ENCODE results near the gene SCP2.

DNA sequence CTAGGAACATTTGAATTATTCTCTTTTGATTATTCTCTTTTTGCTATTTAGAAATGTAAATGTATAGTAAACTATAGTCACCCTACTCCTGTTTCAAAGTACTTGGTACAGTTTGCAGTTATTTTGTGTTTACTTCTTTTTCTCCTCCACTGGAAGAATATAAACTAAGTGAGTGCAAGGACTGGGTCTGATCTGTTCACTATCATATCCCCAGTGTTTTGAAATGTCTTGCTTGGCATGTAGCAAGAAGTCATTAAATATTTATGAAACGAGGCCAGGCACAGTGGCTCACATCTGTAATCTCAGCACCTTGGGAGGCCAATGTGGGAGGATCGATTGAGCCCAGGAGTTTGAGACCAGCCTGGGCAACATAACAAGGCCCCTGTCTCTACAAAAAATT is 99.2 kb downstream of the SCP2 start:
- TF ChIP-seq, protein P1, sequence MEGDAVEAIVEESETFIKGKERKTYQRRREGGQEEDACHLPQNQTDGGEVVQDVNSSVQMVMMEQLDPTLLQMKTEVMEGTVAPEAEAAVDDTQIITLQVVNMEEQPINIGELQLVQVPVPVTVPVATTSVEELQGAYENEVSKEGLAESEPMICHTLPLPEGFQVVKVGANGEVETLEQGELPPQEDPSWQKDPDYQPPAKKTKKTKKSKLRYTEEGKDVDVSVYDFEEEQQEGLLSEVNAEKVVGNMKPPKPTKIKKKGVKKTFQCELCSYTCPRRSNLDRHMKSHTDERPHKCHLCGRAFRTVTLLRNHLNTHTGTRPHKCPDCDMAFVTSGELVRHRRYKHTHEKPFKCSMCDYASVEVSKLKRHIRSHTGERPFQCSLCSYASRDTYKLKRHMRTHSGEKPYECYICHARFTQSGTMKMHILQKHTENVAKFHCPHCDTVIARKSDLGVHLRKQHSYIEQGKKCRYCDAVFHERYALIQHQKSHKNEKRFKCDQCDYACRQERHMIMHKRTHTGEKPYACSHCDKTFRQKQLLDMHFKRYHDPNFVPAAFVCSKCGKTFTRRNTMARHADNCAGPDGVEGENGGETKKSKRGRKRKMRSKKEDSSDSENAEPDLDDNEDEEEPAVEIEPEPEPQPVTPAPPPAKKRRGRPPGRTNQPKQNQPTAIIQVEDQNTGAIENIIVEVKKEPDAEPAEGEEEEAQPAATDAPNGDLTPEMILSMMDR (conservative IDR thresholded peaks at IDR 0.05; ENCODE audit: low read length) = no peak
- no peak for TF ChIP-seq EZH2phosphoT487 (IDR thresholded peaks at IDR 0.05; ENCODE audit: borderline replicate concordance)

Measured in Loucy (cell line).